DMS 273 treated with DMSO at 0.1 percent for 48 hours (cell line): Measurements from ENCODE around the gene ADAMTS3.

Experiments
- DNase-seq: peaks from one replicate; lab custom pipeline; 2025; lab: John Stamatoyannopoulos, UW

Gene ADAMTS3

GRCh38 chr4:72408568-72408967 lies 160.5 kb downstream of the ADAMTS3 start:
- no peak for DNase-seq

GRCh38 chr4:72405417-72405816 lies 163.6 kb downstream of the ADAMTS3 start:
- DNase-seq: no peak

DNA sequence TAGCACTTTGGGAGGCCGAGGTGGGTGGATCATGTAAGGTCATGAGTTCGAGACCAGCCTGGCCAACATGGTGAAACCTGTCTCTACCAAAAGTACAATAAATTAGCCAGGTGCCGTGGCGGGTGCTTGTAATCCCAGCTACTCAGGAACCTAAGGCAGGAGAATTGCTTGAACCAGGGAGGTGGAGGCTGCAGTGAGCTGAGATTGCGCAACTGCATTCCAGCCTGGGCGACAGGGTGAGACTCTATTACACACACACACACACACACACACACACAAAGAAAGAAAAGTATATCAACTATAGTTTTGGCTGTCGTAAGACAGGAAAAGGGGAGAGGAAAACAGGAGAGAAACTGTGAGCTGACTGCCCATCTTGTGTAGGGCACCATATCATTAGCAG lies 171.7 kb downstream of the ADAMTS3 start:
- DNase-seq: no peak

DNA sequence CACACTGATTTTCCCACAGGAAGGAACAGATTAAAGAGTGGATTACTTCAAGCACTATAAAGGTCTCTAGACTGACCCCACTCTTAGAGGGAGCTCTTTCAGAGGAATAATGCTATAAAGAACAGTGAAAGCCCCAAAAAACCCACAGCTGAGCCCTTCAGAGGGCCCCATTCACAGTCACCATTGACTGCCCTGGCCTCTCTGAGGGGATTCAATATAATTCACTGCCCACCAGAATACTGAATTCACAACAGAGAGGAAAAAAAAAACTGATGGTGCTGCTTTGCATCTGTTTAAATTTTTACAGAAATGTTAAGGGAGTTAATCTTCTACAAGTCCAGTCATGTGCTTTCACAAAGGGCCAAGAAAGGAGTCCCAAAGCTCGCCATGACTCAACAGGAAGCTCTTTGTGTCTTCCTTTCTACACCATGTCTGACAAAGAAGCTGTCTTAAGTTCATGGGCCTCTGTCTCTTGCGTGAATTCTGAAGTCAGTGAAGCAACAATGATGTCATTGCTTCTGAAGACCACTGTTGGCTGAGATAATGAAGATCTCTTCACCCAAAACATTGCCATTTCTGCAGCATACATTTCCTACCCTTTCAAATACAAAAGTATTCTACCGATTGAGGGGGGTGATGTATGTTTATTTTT lies 174.9 kb downstream of the ADAMTS3 start:
- DNase-seq: no peak

DNA sequence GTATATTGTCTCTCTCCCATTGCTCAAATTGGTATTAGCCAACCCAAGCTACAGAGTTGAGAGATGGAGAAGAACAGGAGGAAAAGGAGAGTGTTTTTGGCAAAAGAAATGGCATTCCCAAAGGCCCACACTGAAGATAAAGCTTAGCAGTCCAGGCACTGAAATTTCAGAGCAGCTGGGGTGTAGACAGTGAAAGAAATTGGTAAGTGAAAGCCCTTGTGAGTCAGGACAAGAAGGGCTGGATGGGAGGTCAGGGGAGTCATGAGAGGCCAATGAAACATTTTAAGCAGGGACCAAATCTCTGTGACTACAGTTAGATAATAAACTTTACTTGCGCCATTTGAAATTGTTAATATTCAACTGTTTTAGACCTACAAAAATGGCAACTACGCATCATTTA lies 177.7 kb downstream of the ADAMTS3 start:
- no peak for DNase-seq

- DNase-seq: no peak
Observed at GRCh38 chr4:72390409-72390808, 178.6 kb downstream of the ADAMTS3 start.

GRCh38 chr4:72388521-72388920 lies 180.5 kb downstream of the ADAMTS3 start:
- no peak for DNase-seq

DNA sequence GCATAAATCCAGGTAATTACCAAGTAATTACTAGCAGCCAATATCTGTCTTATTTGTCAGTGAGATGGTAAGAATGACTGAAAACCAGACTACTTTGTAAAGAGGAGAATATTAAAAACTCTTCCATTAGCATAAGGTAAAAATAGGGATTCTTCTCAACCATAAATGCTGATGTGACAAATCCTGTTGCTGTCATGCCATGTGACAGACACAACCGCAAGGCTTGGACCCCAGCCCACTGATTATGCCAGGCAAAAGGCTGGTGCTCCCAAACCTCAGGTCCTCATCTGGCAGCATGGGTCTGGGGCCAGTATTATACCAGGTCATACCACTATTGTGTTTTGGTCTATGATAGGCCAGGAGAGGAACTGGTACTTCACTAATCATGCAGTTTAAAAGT lies 181.1 kb downstream of the ADAMTS3 start:
- no peak for DNase-seq

- no peak for DNase-seq
Observed at GRCh38 chr4:72383439-72383838, 185.6 kb downstream of the ADAMTS3 start.

GRCh38 chr4:72378901-72379300 lies 190.1 kb downstream of the ADAMTS3 start:
- no peak for DNase-seq

DNA sequence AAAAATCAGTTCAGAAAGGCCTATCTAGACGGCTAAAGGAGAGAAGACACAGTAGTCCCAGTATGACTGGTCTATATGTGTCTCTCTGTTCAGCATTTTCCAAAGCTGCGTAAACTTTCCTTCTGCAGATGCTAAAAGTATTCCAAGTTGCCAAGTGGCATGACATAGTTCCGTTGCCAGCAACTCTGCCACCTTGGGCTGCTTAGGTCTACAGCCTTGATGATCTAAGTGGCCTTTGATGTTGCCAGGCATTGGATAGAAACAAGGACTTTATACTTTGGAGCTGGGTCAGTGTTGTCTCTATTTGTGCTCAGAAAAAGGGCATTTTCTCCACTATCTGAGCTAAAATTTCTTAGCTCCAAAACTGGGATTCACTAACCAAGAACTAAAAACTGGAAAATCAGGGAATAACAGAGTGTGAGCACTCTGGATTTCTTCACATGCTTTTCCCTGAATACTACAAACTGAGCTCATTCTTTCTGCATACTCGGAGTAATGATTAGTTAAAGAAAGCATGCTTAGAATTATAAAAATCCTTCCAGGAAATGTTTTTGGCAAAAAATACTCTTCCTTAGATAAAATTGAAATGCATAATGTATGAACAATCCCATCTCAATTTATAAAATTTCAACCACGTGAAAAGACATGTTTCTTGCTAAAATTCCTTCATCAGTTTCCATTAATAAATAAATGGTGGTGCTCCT lies 191.4 kb downstream of the ADAMTS3 start:
- no peak for DNase-seq

DNA sequence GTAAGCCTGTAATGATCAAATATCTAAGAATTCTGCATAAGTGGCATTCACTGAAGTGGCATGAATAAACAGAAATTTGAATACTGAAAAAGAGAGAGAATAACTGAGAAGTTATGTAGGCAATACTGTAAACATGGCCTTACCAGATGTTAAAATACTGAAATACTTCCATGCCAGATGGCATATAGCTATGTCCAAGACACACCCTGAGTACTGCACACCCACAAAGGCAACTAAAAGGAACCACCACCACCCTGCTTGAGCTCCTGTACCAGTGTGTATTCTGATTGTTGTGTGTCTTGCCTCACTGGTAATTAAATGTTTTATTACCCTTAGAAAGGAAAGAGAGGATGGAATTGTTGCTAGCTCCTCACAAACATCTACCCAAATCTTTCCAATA lies 192.1 kb downstream of the ADAMTS3 start:
- DNase-seq: no peak

GRCh38 chr4:72375073-72375736 lies 193.8 kb downstream of the ADAMTS3 start:
- no peak for DNase-seq

- no peak for DNase-seq
Observed at GRCh38 chr4:72374159-72374558, 194.9 kb downstream of the ADAMTS3 start.

- DNase-seq: no peak
Observed at GRCh38 chr4:72366601-72367000, 202.4 kb downstream of the ADAMTS3 start.

GRCh38 chr4:72365981-72366380 lies 203.0 kb downstream of the ADAMTS3 start:
- no peak for DNase-seq

- no peak for DNase-seq
Observed at GRCh38 chr4:72365016-72365415, 204.0 kb downstream of the ADAMTS3 start.

DNA sequence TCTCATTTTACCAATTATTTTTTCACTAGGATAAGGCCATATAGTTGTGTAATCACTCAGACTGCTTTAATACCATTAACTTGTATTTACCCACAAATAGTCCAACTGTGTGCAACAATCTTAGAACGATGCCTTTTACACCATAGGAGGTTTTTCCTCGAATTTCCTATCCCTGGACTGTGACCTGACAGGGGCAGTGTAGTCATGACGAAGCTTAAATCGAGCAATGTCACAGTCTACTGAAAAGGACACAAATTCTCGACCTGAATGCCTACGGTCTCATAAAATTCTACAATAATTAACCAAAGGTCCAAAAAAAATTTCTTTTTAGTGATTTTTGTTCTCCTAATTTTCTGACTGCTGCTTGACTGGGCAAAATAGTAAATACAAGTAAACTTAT lies 208.9 kb downstream of the ADAMTS3 start:
- no peak for DNase-seq

DNA sequence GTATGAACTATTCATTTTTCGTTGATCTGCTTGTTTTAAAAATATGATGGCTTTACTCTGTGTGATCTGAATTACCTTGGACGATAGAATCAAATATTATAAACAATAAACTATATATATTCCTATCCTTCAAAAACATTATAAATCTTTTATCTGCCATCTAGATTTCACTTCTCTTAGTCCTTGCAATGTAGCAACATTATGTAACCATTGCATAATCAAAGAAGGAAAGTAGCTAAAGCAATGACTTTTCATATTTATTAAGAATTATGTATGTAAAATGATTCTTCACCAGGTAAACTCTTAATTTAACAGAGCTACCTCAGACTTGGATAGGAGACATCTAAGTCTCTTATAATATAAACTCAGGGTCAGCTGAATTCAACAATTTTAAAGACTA lies 210.5 kb downstream of the ADAMTS3 start:
- DNase-seq: no peak

DNA sequence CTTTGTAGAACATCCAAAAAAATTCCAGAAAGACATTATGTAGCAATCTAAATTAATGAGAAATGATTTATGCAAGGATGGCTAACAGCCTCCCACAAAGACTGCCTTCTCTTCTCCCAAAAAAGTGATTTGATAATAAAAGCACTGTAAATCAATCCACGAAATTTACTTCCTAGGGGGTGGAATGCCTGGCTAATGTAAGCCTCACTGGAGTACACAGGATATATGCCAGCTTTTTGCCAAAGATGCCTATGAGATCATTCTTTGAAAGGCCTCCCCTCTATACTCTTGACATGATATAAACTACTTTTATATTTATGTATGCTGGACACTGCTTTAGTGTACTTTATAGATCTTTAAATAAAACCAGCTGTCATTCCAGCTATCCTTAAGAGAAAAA lies 211.1 kb downstream of the ADAMTS3 start:
- DNase-seq: no peak

DNA sequence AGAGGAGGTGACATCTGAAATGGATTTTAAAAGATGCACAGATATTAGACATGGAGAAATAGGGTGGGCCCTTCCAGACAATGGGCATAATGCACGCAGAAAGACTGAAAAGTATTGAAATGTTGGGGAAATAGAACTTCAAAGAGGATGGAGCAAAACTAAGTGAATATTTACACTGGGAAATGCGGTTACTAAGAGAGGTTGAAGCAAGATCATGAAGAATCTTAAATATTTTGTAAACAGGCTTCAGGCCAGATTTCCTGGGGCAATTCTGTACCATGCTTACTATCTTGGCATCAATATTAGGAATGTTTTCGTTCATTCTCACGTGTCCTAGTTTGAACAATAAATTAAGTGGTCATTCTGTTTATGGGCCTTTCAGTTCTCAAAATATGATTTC lies 216.3 kb downstream of the ADAMTS3 start:
- DNase-seq: no peak

- no peak for DNase-seq
Observed at GRCh38 chr4:72351521-72351920, 217.5 kb downstream of the ADAMTS3 start.

DNA sequence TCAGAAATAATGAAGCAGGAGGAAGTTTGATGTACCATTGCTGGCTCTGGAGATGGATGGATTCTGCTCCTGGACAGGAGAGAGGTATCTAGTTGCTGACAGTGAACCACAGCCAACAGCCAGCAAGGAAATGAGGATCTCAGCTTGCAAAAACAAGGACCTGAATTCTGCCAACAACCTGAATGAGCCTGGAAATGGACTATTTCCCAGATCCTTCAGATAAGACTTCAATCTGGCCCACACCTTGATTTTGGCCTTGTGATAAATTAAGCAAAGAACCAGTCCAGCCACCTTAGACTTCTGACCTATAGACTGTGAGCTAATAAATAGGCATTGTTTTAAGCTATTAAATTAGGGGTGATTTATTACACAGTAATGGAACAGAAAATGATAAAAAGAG lies 220.3 kb downstream of the ADAMTS3 start:
- no peak for DNase-seq
